Hepatocyte (in vitro differentiated cells): ENCODE results near the gene CLPTM1. TPM values are rescaled to one million over a fixed set of nuclear protein-coding genes. Genes with fewer than 3 reads are reported as not detected.

Experiments used
- DNase-seq: peaks from one replicate; pipeline ENCODE4 v3.0.0-alpha.2; 2016; ENCODE audit warnings: low spot score
- H2AFZ ChIP-seq: fragments of 200-600 bp; sonication (generic); 2 replicates; pipeline ENCODE4 v1.6.0; 2016; ENCODE audit warnings: antibody characterized with exemption, mild to moderate bottlenecking
- H3K27ac ChIP-seq: fragments of 200-600 bp; sonication (generic); 2 replicates; pipeline ENCODE4 v1.5.1; 2016; ENCODE audit warnings: mild to moderate bottlenecking
- H3K27me3 ChIP-seq: fragments of 200-600 bp; sonication (generic); 2 replicates; pipeline ENCODE4 v1.6.1; 2016
- H3K36me3 ChIP-seq: fragments of 200-600 bp; sonication (generic); replicated peaks from 2 replicates; pipeline ENCODE4 v1.5.1; 2016; ENCODE audit warnings: low read depth; ENCODE audit not compliant: insufficient read depth
- H3K4me1 ChIP-seq: fragments of 200-600 bp; sonication (generic); 2 replicates; pipeline ENCODE4 v1.5.1; 2016; ENCODE audit warnings: mild to moderate bottlenecking, moderate library complexity; ENCODE audit not compliant: insufficient read depth
- H3K4me2 ChIP-seq: fragments of 200-600 bp; sonication (generic); 2 replicates; pipeline ENCODE4 v1.6.0; 2016
- H3K4me3 ChIP-seq: fragments of 200-600 bp; sonication (generic); 2 replicates; pipeline ENCODE4 v1.5.1; 2016; ENCODE audit warnings: mild to moderate bottlenecking
- H3K79me2 ChIP-seq: fragments of 200-600 bp; sonication (generic); 2 replicates; pipeline ENCODE4 v1.6.0; 2017; ENCODE audit warnings: mild to moderate bottlenecking
- H3K9me2 ChIP-seq: fragments of 200-600 bp; sonication (generic); replicated peaks from 2 replicates; pipeline ENCODE4 v1.6.0; 2017; ENCODE audit warnings: mild to moderate bottlenecking; ENCODE audit not compliant: insufficient read depth
- H3K9me3 ChIP-seq: fragments of 200-600 bp; sonication (generic); 2 replicates; pipeline ENCODE4 v1.5.1; 2016; ENCODE audit warnings: low read depth, mild to moderate bottlenecking
- H4K20me1 ChIP-seq: fragments of 200-600 bp; sonication (generic); 2 replicates; pipeline ENCODE4 v1.6.0; 2016; ENCODE audit warnings: mild to moderate bottlenecking; ENCODE audit not compliant: insufficient read depth, poor library complexity, severe bottlenecking
- CTCF ChIP-seq: fragments of 200-600 bp; sonication (generic); IDR thresholded peaks from 2 replicates; pipeline ENCODE4 v1.5.1; 2016; ENCODE audit warnings: antibody characterized with exemption, mild to moderate bottlenecking; ENCODE audit not compliant: poor library complexity
- EZH2 ChIP-seq: fragments of 200-600 bp; sonication (generic); IDR thresholded peaks from 2 replicates; pipeline ENCODE4 v1.6.1; 2016; ENCODE audit warnings: antibody characterized with exemption, mild to moderate bottlenecking, borderline replicate concordance
- EZH2phosphoT487 ChIP-seq: fragments of 200-600 bp; sonication (generic); IDR thresholded peaks from one replicate; pipeline ENCODE4 v1.6.1; 2018; ENCODE audit warnings: antibody characterized with exemption, mild to moderate bottlenecking, low read depth, moderate library complexity; ENCODE audit not compliant: unreplicated experiment, severe bottlenecking
- WGBS: methylation state at CpG from one replicate; pipeline ENCODE4 v1.1.6; 2016; ENCODE audit warnings: low lambda C conversion rate; ENCODE audit errors: missing lambda C conversion rate; 5-methylcytosine and 5-hydroxymethylcytosine counted together
- polyA plus RNA-seq: library from polyadenylated mRNA; unstranded; fragments of >200 nt; fragmentation: Nextera tagmentation; extraction: Ambion mirVana; gene quantifications from 2 replicates; pipeline ENCODE4 v1.2.1, GENCODE V29; 2016
- total RNA-seq: library from RNA; depleted of rRNA; stranded (reverse); fragments of >200 nt; gene quantifications from 2 replicates; pipeline ENCODE4 v1.2.3, GENCODE V29; 2014

CLPTM1 gene
- total and polyA plus RNA-seq, 2 experiments from 2014 or later, result 49.1 to 93.1 TPM

GRCh38 chr19:44984005-44984404 is 28.8 kb downstream of the CLPTM1 start:
- Histone ChIP-seq H3K4me3 (no peak overlapping the region), H4K20me1 (no peaks in the 10 kb centered on the region), H3K4me1 (no peaks in the 10 kb centered on the region), H3K27me3 (no peaks in the 10 kb centered on the region), H3K4me2 (no peak overlapping the region), H3K36me3 (no peaks in the 10 kb centered on the region), H3K9me2 (no peaks in the 10 kb centered on the region), H2AFZ (no peak overlapping the region), H3K27ac (no peak overlapping the region), H3K79me2 (no peaks in the 10 kb centered on the region), H3K9me3 (no peaks in the 10 kb centered on the region)
- TF ChIP-seq EZH2, result no peak
- TF ChIP-seq EZH2phosphoT487, result no peak
- TF ChIP-seq CTCF, result no peak
- WGBS, result 93% methylated on average over 9 of the region's 9 CpGs
- no peak for DNase-seq

GRCh38 chr19:44985445-44985844 is 30.3 kb downstream of the CLPTM1 start:
- no peaks in the 10 kb centered on the region for H3K27me3 ChIP-seq
- H4K20me1 ChIP-seq, result no peaks in the 10 kb centered on the region
- DNase-seq, result no peak
- H3K4me3 ChIP-seq, result no peak overlapping the region
- no peak overlapping the region for H3K4me2 ChIP-seq
- WGBS, result 85% methylated on average over 4 of the region's 4 CpGs
- no peaks in the 10 kb centered on the region for H3K9me2 ChIP-seq
- H3K36me3 ChIP-seq, result no peaks in the 10 kb centered on the region
- H2AFZ ChIP-seq, result no peak overlapping the region
- H3K9me3 ChIP-seq, result no peaks in the 10 kb centered on the region
- no peaks in the 10 kb centered on the region for H3K4me1 ChIP-seq
- no peak overlapping the region for H3K27ac ChIP-seq
- TF ChIP-seq CTCF (no peak), EZH2phosphoT487 (no peak), EZH2 (no peak)
- no peaks in the 10 kb centered on the region for H3K79me2 ChIP-seq

- Histone ChIP-seq H3K36me3 (no peaks in the 10 kb centered on the region), H3K4me2 (no peak overlapping the region), H3K27me3 (no peaks in the 10 kb centered on the region), H2AFZ (no peak overlapping the region), H4K20me1 (no peaks in the 10 kb centered on the region), H3K79me2 (no peaks in the 10 kb centered on the region), H3K4me3 (no peak overlapping the region), H3K27ac (no peak overlapping the region), H3K9me2 (no peaks in the 10 kb centered on the region), H3K4me1 (no peaks in the 10 kb centered on the region), H3K9me3 (no peaks in the 10 kb centered on the region)
- DNase-seq, result no peak
- WGBS, result 92% methylated on average over 5 of the region's 7 CpGs
- TF ChIP-seq EZH2 (no peak), CTCF (no peak), EZH2phosphoT487 (no peak)
Measured at GRCh38 chr19:44986389-44986788, 31.2 kb downstream of the CLPTM1 start.

GRCh38 chr19:44987148-44987675 is 32.0 kb downstream of the CLPTM1 start:
- 98% methylated on average over 20 of the region's 20 CpGs for WGBS
- Histone ChIP-seq H3K79me2 (no peaks in the 10 kb centered on the region), H3K9me2 (no peaks in the 10 kb centered on the region), H3K36me3 (no peaks in the 10 kb centered on the region), H2AFZ (no peak overlapping the region), H3K4me3 (no peak overlapping the region), H4K20me1 (no peaks in the 10 kb centered on the region), H3K27ac (no peak overlapping the region), H3K27me3 (no peaks in the 10 kb centered on the region), H3K4me2 (no peak overlapping the region), H3K9me3 (no peaks in the 10 kb centered on the region), H3K4me1 (no peaks in the 10 kb centered on the region)
- no peak for DNase-seq
- TF ChIP-seq CTCF (no peak), EZH2 (no peak), EZH2phosphoT487 (no peak)
